DOHH2 (cell line): ENCODE results near the gene CREG2.

ENCODE experiments used
- CTCF ChIP-seq: fragments of 200-600 bp; sonication (generic); IDR thresholded peaks from one replicate; pipeline ENCODE4 v1.5.1; 2014; ENCODE audit warnings: antibody characterized with exemption, mild to moderate bottlenecking, low read depth, low read length; ENCODE audit not compliant: poor library complexity, severe bottlenecking
- EZH2phosphoT487 ChIP-seq: fragments of 200-600 bp; sonication (generic); IDR thresholded peaks from 2 replicates; pipeline ENCODE4 v1.6.1; 2017; ENCODE audit warnings: borderline replicate concordance, mild to moderate bottlenecking, antibody characterized with exemption, low read length, moderate library complexity, mixed read lengths

DNA sequence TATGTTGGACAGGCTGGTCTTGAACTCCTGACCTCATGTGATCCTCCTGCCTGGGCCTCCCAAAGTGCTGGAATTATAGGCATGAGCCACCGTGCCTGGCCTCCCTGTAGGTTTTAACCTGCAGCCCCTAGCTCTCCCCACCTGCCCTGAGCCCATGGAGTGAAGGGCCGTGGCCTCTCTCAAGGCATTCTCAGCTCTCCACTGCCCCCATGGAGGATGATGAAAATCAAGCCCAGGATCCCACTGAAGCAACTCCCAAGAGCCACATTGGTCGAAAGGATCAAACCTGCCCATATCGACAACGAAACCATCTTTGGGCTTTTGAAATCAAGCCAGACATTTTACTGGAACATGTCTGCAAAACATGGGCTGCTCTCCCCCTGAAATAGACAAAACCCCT lies 22.4 kb upstream of the CREG2 start:
- TF ChIP-seq CTCF (no peak), EZH2phosphoT487 (no peak)
